Astrocyte (in vitro differentiated cells and primary cell): ENCODE results near the gene SND1. TPM values are rescaled to one million over a fixed set of nuclear protein-coding genes. Genes with fewer than 3 reads are reported as not detected.

ENCODE experiments used
- DNase-seq: peaks from one replicate; pipeline ENCODE4 v3.0.0-alpha.2; 2010; ENCODE audit warnings: low read depth
- FAIRE-seq: peaks from 2 replicates; lab custom pipeline; 2011; peaks lifted over from hg19 to GRCh38; lab: Jason Lieb, UNC
- H2AFZ ChIP-seq: 2 replicates; pipeline ENCODE4 v1.6.0; 2012; ENCODE audit warnings: low read depth, low read length, inconsistent platforms
- H3K27ac ChIP-seq: 2 replicates; pipeline ENCODE4 v1.5.1; 2011; ENCODE audit warnings: low read depth, low read length, inconsistent platforms
- H3K27me3 ChIP-seq: 2 replicates; pipeline ENCODE4 v1.6.0; 2011; ENCODE audit warnings: low read length, inconsistent platforms; ENCODE audit not compliant: insufficient read depth
- H3K36me3 ChIP-seq: 2 replicates; pipeline ENCODE4 v1.5.1; 2011; ENCODE audit warnings: low read length, inconsistent platforms; ENCODE audit not compliant: insufficient read depth
- H3K4me1 ChIP-seq: 2 replicates; pipeline ENCODE4 v1.5.1; 2011; ENCODE audit warnings: low read length, inconsistent platforms; ENCODE audit not compliant: insufficient read depth
- H3K4me2 ChIP-seq: 2 replicates; pipeline ENCODE4 v1.6.0; 2012; ENCODE audit warnings: low read length, inconsistent platforms
- H3K4me3 ChIP-seq: 2 replicates; pipeline ENCODE4 v1.5.1; 2011; ENCODE audit warnings: low read depth, mild to moderate bottlenecking, low read length, inconsistent platforms; ENCODE audit not compliant: insufficient read depth
- H3K79me2 ChIP-seq: 2 replicates; pipeline ENCODE4 v1.6.0; 2012; ENCODE audit warnings: mild to moderate bottlenecking, low read length, inconsistent platforms; ENCODE audit not compliant: insufficient read depth
- H3K9ac ChIP-seq: 2 replicates; pipeline ENCODE4 v1.6.0; 2012; ENCODE audit warnings: mild to moderate bottlenecking, low read length, inconsistent platforms
- H3K9me3 ChIP-seq: 2 replicates; pipeline ENCODE4 v1.5.1; 2012; ENCODE audit warnings: low read depth, mild to moderate bottlenecking, low read length, inconsistent platforms; ENCODE audit not compliant: insufficient read depth
- H4K20me1 ChIP-seq: 2 replicates; pipeline ENCODE4 v1.6.0; 2012; ENCODE audit warnings: low read length, inconsistent platforms; ENCODE audit not compliant: insufficient read depth
- H3K27ac Mint-ChIP-seq: one replicate; pipeline ENCODE4 v1.8.0; 2021; ENCODE audit warnings: mild to moderate bottlenecking, mixed read lengths; ENCODE audit not compliant: unreplicated experiment
- H3K27me3 Mint-ChIP-seq: one replicate; pipeline ENCODE4 v1.8.0; 2021; ENCODE audit warnings: low read depth, mixed read lengths; ENCODE audit not compliant: unreplicated experiment
- H3K36me3 Mint-ChIP-seq: one replicate; pipeline ENCODE4 v1.8.0; 2021; ENCODE audit warnings: low read depth, mixed read lengths; ENCODE audit not compliant: unreplicated experiment
- H3K4me1 Mint-ChIP-seq: one replicate; pipeline ENCODE4 v1.8.0; 2021; ENCODE audit warnings: low read depth, mixed read lengths; ENCODE audit not compliant: unreplicated experiment
- H3K4me3 Mint-ChIP-seq: one replicate; pipeline ENCODE4 v1.8.0; 2021; ENCODE audit warnings: mild to moderate bottlenecking, moderate library complexity, mixed read lengths; ENCODE audit not compliant: unreplicated experiment
- H3K9me3 Mint-ChIP-seq: one replicate; pipeline ENCODE4 v1.8.0; 2021; ENCODE audit warnings: mild to moderate bottlenecking, mixed read lengths; ENCODE audit not compliant: unreplicated experiment
- EZH2 ChIP-seq: IDR thresholded peaks from 2 replicates; pipeline ENCODE4 v1.6.1; 2012; ENCODE audit warnings: mild to moderate bottlenecking, low read length, inconsistent platforms; ENCODE audit not compliant: insufficient read depth
- total RNA-seq: library from RNA; stranded (reverse); gene quantifications from 2 replicates; pipeline ENCODE4 v1.2.1, GENCODE V29; 2021
- TF ChIP-seq, protein P1 (sequence below): IDR thresholded peaks from 2 replicates; pipeline ENCODE4 v1.5.1; 2011; ENCODE audit warnings: low read depth, mild to moderate bottlenecking, inconsistent platforms, low read length, moderate library complexity; ENCODE audit not compliant: insufficient read depth

Gene SND1
- total RNA-seq, 1 donor from 2014 or later: 267 TPM

DNA sequence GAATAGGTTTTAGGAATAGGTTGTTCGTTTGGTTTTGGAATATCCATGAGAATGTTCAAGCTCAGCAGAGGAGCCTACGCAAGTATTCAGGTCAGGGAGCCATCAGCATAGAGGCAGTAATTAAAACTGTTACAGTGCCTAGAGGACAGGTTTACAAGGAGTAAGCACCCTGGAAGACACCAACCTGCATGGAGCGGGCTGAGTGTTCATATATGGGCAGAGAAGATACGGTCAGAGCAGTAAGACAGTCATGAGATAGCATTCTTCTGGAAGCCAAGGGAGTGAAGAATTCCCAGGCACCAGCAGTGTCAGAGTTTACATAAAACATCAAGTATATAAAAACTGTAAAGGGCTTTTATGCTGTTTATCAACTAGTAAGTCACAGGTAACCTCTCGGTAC, 282.7 kb downstream of the SND1 start:
- H3K36me3 Mint-ChIP-seq: peaks cover 34% of the 10 kb centered on the region

DNA sequence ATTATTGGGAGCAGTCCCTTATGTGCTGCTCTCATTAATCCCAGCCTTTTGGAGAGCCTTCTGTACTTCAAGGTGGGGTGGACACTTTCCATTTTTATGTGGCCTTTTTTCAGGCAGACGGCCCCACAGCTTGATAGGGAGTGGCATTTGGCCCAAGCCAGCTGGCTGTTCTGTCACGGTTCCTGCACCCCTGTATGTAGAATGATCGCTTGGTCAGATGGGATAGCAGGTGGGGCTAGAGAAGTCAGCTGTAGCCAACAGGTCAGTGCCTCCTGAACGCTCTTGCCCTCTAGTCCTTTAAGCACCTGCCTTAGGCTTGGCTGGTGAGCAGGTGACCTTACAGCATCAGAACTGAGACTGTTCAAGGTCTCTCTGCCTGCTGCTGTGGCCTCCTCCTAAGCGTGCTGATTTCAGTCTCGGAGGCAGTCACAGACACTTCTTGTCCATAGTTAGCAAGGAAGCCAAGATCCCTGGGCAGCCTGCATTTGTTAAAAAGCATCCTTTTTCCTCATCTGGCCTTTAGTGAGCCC, 283.9 kb downstream of the SND1 start:
- H4K20me1 ChIP-seq: peaks cover 92% of the 10 kb centered on the region
- no peak for FAIRE-seq

More for the DNA sequence above, 282.7 kb downstream of the SND1 start:
- Histone ChIP-seq H3K4me3 (no peak overlapping the region), H3K9ac (no peak overlapping the region), H3K36me3 (peaks cover 8% of the 10 kb centered on the region), H3K4me2 (no peak overlapping the region), H3K79me2 (peaks cover 12% of the 10 kb centered on the region), H2AFZ (no peak overlapping the region), H3K4me1 (peaks cover 18% of the 10 kb centered on the region), H4K20me1 (peaks cover 80% of the 10 kb centered on the region), H3K27ac (no peak overlapping the region), H3K27me3 (no peaks in the 10 kb centered on the region), H3K9me3 (peaks cover 4% of the 10 kb centered on the region)
- DNase-seq (no peak), FAIRE-seq (no peak)
- H3K27me3 Mint-ChIP-seq: no peaks in the 10 kb centered on the region
- H3K4me3 Mint-ChIP-seq: peak overlapping the region; percentile 10
- TF ChIP-seq EZH2: no peak
- H3K9me3 Mint-ChIP-seq: peaks cover 4% of the 10 kb centered on the region
- peaks cover 42% of the 10 kb centered on the region for H3K4me1 Mint-ChIP-seq
- H3K27ac Mint-ChIP-seq: no peak overlapping the region

GRCh38 chr7:127937066-127937680, 285.2 kb downstream of the SND1 start:
- Histone ChIP-seq H2AFZ (no peak overlapping the region), H3K9ac (no peak overlapping the region), H3K4me1 (peaks cover 18% of the 10 kb centered on the region), H3K4me3 (no peak overlapping the region), H3K79me2 (peaks cover 33% of the 10 kb centered on the region), H3K9me3 (no peaks in the 10 kb centered on the region), H3K27me3 (no peaks in the 10 kb centered on the region), H3K4me2 (no peak overlapping the region), H3K36me3 (peaks cover 2% of the 10 kb centered on the region), H3K27ac (no peak overlapping the region), H4K20me1 (peaks cover 96% of the 10 kb centered on the region)
- no peak for FAIRE-seq
- Mint-ChIP-seq H3K4me1 (peaks cover 59% of the 10 kb centered on the region), H3K9me3 (peaks cover under 1% of the 10 kb centered on the region), H3K27me3 (no peaks in the 10 kb centered on the region), H3K27ac (no peak overlapping the region), H3K4me3 (no peak overlapping the region), H3K36me3 (peaks cover 17% of the 10 kb centered on the region)
- no peak for DNase-seq
- TF ChIP-seq, protein P1, sequence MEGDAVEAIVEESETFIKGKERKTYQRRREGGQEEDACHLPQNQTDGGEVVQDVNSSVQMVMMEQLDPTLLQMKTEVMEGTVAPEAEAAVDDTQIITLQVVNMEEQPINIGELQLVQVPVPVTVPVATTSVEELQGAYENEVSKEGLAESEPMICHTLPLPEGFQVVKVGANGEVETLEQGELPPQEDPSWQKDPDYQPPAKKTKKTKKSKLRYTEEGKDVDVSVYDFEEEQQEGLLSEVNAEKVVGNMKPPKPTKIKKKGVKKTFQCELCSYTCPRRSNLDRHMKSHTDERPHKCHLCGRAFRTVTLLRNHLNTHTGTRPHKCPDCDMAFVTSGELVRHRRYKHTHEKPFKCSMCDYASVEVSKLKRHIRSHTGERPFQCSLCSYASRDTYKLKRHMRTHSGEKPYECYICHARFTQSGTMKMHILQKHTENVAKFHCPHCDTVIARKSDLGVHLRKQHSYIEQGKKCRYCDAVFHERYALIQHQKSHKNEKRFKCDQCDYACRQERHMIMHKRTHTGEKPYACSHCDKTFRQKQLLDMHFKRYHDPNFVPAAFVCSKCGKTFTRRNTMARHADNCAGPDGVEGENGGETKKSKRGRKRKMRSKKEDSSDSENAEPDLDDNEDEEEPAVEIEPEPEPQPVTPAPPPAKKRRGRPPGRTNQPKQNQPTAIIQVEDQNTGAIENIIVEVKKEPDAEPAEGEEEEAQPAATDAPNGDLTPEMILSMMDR: no peak
- no peak for TF ChIP-seq EZH2

More for the DNA sequence above, 283.9 kb downstream of the SND1 start:
- no peak overlapping the region for H3K9ac ChIP-seq
- Mint-ChIP-seq H3K4me1 (peaks cover 49% of the 10 kb centered on the region), H3K27me3 (no peaks in the 10 kb centered on the region), H3K27ac (no peak overlapping the region), H3K4me3 (no peak overlapping the region), H3K9me3 (peaks cover 3% of the 10 kb centered on the region), H3K36me3 (peaks cover 23% of the 10 kb centered on the region)
- H3K4me1 ChIP-seq: peaks cover 18% of the 10 kb centered on the region
- H3K79me2 ChIP-seq: peaks cover 23% of the 10 kb centered on the region
- peaks cover 4% of the 10 kb centered on the region for H3K9me3 ChIP-seq
- peaks cover 6% of the 10 kb centered on the region for H3K36me3 ChIP-seq
- no peak overlapping the region for H3K27ac ChIP-seq
- no peak for DNase-seq
- no peaks in the 10 kb centered on the region for H3K27me3 ChIP-seq
- TF ChIP-seq EZH2: no peak
- TF ChIP-seq, protein P1: no peak
- H3K4me3 ChIP-seq: no peak overlapping the region
- H2AFZ ChIP-seq: no peak overlapping the region
- H3K4me2 ChIP-seq: no peak overlapping the region
